ENCODE measurements around the gene LSR. TPM values are rescaled to one million over a fixed set of nuclear protein-coding genes. Genes with fewer than 3 reads are reported as not detected.

LSR gene
- total RNA-seq, 1 experiment from 2014 or later, result 211 TPM

DNA sequence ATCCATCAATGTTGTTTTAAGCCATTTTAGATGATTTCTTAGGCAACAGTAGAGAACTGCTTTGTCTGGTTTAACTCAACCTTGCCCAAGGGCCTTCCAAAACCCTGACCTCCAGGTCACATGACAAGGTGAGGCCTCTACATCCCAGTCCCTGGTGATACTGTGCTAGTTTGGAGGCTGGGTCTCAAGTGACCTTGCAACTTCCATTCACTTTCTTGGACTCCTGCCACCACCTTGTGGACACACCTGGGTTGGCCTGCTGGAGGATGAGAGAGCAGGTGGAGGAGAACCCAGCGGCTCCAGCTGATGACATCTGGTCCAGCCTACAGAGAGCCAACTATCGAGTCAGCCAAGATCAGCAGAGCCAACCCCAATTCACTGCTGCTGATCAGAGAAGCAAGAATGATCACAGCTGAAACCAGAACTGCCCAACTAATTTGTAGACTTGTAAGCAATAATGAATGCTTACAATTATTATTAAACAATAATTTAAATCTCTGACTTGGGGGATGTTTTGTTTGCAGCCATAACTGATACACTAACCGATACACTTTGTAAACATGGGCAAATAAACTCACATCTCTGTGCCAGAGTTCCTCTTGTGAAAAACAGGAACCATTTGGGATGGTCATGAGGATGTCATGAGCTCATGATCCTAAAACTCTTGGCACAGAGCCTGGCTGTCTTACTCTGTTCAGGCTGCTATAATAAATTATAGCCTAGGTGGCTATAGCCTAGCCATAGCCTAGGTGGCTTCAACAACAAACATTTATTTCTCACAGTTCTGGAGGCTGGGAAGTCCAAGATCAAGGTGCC, 31.8 kb upstream of the LSR start:
- no peak for TF ChIP-seq SP1 (IDR thresholded peaks at IDR 0.05; ENCODE audit: low read depth)
- TF ChIP-seq RAD21 (IDR thresholded peaks at IDR 0.05; ENCODE audit: low read depth), result peak; percentile 25; the same call in 1 of the 2 replicates
- POLR2A ChIA-PET, result no interaction called here
- Histone ChIP-seq H3K4me1 (ENCODE audit: control insufficient read depth in 1 of 2, insufficient read depth in 2 of 2, low read length in 2 of 2) (peaks cover 18 to 36% of the 10 kb centered on the region in 2 experiments), H3K27ac (ENCODE audit: low read depth, low read length) (no peak overlapping the region), H3K9me2 (ENCODE audit: insufficient read depth) (no peaks in the 10 kb centered on the region), H2AFZ (ENCODE audit: low read depth, low read length, poor library complexity, severe bottlenecking) (no peak overlapping the region), H3K9me3 (ENCODE audit: control insufficient read depth in 1 of 2, insufficient read depth in 1 of 2, low read depth in 1 of 2, low read length in 2 of 2) (peaks cover 4 to 11% of the 10 kb centered on the region in 2 experiments; a peak in 2 of 4 replicates), H3K9ac (ENCODE audit: low read length) (no peak overlapping the region), H3K4me2 (ENCODE audit: low read length) (no peak overlapping the region), H3K36me3 (ENCODE audit: control insufficient read depth in 1 of 2, insufficient read depth in 2 of 2, low read length in 2 of 2) (no peaks in the 10 kb centered on the region), H4K20me1 (ENCODE audit: insufficient read depth) (no peaks in the 10 kb centered on the region), H3K27me3 (ENCODE audit: insufficient read depth, low read length) (no peaks in the 10 kb centered on the region), H3K79me2 (ENCODE audit: insufficient read depth, low read length) (no peaks in the 10 kb centered on the region), H3K4me3 (replicated peaks in 1 of 2; ENCODE audit: low read depth in 1 of 2, low read length in 2 of 2) (no peak overlapping the region)
- no TSS peak for BruUV-seq (replicated peaks)
- RAD21 ChIA-PET (ENCODE audit: low non-redundant PET in 1 of 2, low total read pairs in 2 of 2, uncharacterized antibody in 2 of 2, unreplicated experiment in 2 of 2), result no interaction called here
- DNase-seq (ENCODE audit: low read depth, low spot score) (no peak), ATAC-seq (no peak)
- CTCF ChIA-PET, result no interaction called here
- intact Hi-C loops (cut with micrococcal nuclease), result no loop called here

DNA sequence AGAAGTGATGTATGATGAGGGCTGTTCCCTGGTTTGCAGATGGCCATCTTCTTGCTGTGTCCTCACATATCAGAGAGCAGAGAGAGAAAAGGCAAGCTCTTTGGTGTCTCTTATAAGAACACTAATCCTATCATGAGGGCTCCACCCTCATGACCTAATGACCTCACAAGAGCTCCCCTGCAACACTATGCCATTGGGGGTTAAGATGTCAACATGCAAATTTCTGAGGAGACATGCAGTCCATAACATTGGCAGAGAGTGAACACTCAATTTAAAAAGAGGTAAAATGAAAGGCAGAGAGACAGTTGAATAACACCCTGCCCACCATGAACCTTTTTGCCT, 31.2 kb upstream of the LSR start:
- ChIA-PET POLR2A (no interaction called here), RAD21 (ENCODE audit: low non-redundant PET in 1 of 2, low total read pairs in 2 of 2, uncharacterized antibody in 2 of 2, unreplicated experiment in 2 of 2) (no interaction called here), CTCF (no interaction called here)
- DNase-seq (ENCODE audit: low read depth, low spot score) (no peak), ATAC-seq (no peak)
- TF ChIP-seq, protein P1, sequence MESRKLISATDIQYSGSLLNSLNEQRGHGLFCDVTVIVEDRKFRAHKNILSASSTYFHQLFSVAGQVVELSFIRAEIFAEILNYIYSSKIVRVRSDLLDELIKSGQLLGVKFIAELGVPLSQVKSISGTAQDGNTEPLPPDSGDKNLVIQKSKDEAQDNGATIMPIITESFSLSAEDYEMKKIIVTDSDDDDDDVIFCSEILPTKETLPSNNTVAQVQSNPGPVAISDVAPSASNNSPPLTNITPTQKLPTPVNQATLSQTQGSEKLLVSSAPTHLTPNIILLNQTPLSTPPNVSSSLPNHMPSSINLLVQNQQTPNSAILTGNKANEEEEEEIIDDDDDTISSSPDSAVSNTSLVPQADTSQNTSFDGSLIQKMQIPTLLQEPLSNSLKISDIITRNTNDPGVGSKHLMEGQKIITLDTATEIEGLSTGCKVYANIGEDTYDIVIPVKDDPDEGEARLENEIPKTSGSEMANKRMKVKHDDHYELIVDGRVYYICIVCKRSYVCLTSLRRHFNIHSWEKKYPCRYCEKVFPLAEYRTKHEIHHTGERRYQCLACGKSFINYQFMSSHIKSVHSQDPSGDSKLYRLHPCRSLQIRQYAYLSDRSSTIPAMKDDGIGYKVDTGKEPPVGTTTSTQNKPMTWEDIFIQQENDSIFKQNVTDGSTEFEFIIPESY (IDR thresholded peaks at IDR 0.05; ENCODE audit: extremely low read depth, insufficient replicate concordance, low read length), result no peak
- TF ChIP-seq ZNF274 (IDR thresholded peaks at IDR 0.05; ENCODE audit: low read depth, low read length), result no peak
- TF ChIP-seq, protein P2, sequence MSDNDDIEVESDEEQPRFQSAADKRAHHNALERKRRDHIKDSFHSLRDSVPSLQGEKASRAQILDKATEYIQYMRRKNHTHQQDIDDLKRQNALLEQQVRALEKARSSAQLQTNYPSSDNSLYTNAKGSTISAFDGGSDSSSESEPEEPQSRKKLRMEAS (IDR thresholded peaks at IDR 0.05), result no peak
- TF ChIP-seq POLR2A (IDR thresholded peaks at IDR 0.05; ENCODE audit: borderline replicate concordance, extremely low read depth, insufficient read depth, insufficient read length), result no peak
- TF ChIP-seq EZH2 (IDR thresholded peaks at IDR 0.05), result no peak
- no peaks in the 10 kb centered on the region for H3K36me3 ChIP-seq (ENCODE audit: control insufficient read depth in 1 of 2, insufficient read depth in 2 of 2, low read length in 2 of 2)
- peaks cover 4 to 11% of the 10 kb centered on the region in 2 experiments; a peak in 2 of 4 replicates for H3K9me3 ChIP-seq (ENCODE audit: control insufficient read depth in 1 of 2, insufficient read depth in 1 of 2, low read depth in 1 of 2, low read length in 2 of 2)
- no peak overlapping the region for H2AFZ ChIP-seq (ENCODE audit: low read depth, low read length, poor library complexity, severe bottlenecking)
- no peaks in the 10 kb centered on the region for H3K79me2 ChIP-seq (ENCODE audit: insufficient read depth, low read length)
- no peak overlapping the region for H3K4me3 ChIP-seq (replicated peaks in 1 of 2; ENCODE audit: low read depth in 1 of 2, low read length in 2 of 2)
- no TSS peak for BruUV-seq (replicated peaks)
- intact Hi-C loops (cut with micrococcal nuclease), result no loop called here
- H3K4me2 ChIP-seq (ENCODE audit: low read length), result no peak overlapping the region
- H3K4me1 ChIP-seq (ENCODE audit: control insufficient read depth in 1 of 2, insufficient read depth in 2 of 2, low read length in 2 of 2), result peaks cover 18 to 32% of the 10 kb centered on the region in 2 experiments
- no peak overlapping the region for H3K9ac ChIP-seq (ENCODE audit: low read length)
- H3K27me3 ChIP-seq (ENCODE audit: insufficient read depth, low read length), result no peaks in the 10 kb centered on the region
- no peaks in the 10 kb centered on the region for H3K9me2 ChIP-seq (ENCODE audit: insufficient read depth)
- no peak overlapping the region for H3K27ac ChIP-seq (ENCODE audit: low read depth, low read length)
- H4K20me1 ChIP-seq (ENCODE audit: insufficient read depth), result no peaks in the 10 kb centered on the region
